ENCODE data around the gene MTCH1.

GRCh38 chr6:36985808-36986703, at the start of gene MTCH1:
- TF ChIP-seq CTCF (IDR thresholded peaks at IDR 0.05) (peak in 1 of 4 experiments; percentile 19), POLR2A (IDR thresholded peaks at IDR 0.05) (peak; percentile 94 to 98)
